ENCODE data around the gene DBN1.

DBN1 gene

GRCh38 chr5:177472460-177473442, 683 bp downstream of the DBN1 start:
- DNase-seq: peak; percentile 21 to 34

GRCh38 chr5:177471610-177472356, 1.7 kb downstream of the DBN1 start:
- no peak for DNase-seq

GRCh38 chr5:177470759-177471536, 2.5 kb downstream of the DBN1 start:
- DNase-seq: no peak

GRCh38 chr5:177469750-177470525, 3.5 kb downstream of the DBN1 start:
- DNase-seq: no peak

DNA sequence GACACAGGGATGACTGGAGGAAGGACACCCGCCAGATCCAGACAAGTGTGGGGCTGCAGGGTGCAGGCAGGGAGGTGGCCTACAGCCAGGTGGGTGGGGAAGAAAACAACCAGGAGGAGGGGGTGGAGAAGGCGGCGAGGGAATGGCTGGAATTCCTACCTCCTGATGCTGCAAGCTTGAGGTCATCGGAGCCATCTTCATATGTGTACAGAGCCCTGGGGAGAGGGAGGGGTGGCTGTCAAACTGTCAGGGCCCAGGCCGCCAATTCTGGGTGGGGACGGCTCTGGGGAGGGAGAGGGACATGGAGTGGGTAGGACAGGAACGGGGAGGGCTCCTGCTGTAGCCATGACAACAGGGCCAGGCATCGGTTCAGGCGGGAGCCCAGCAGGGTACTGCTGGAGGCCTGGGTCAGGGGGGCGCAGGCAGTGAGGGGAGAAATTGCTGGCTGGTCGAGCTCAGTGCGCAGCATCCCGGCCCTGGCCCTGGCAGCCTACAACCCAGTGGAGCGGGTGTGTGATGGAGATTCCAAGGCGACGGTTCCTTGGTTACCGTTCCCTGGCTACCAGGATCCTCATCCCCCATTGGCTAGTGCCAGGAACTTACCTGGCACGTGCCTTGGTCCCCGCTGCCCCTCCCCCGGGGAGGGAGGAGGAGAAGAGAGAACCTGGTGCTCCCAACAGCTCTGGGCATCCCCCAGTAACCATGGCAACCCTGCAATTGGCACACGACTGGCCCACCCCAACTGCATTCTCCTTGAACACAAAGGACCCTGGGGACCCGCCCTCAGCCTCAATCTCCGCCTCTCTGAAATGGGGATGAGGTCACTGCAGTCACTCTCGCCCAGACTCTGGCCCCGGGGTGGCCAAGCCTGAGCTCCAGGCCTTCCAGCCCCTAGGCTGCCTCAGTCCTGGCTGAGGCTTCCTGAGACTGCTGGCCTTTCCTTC, 4.5 kb downstream of the DBN1 start:
- no peak for DNase-seq

- no peak for DNase-seq
Observed at GRCh38 chr5:177468329-177468684, 5.1 kb downstream of the DBN1 start.

DNA sequence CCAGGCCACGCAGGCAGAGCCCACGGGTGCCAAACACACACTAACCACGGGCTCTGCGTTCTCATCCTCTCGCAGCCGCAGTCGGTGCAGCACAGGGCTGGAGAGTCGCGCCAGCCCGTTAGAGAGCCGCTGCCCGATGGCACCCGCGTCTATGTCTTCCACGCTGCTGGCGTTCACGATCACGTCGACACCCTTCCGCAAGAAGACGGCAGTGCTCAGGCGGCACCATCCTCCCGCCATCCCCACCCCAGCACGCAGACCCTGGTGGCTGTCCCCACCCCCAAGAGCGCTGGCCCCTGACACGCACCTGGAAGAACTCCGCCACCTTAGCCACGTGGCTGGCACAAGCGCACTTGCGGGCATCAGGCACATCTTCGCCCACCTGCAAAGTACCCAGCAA, 6.0 kb downstream of the DBN1 start:
- DNase-seq: no peak

- DNase-seq: no peak
Observed at GRCh38 chr5:177466861-177467260, 6.6 kb downstream of the DBN1 start.

DNA sequence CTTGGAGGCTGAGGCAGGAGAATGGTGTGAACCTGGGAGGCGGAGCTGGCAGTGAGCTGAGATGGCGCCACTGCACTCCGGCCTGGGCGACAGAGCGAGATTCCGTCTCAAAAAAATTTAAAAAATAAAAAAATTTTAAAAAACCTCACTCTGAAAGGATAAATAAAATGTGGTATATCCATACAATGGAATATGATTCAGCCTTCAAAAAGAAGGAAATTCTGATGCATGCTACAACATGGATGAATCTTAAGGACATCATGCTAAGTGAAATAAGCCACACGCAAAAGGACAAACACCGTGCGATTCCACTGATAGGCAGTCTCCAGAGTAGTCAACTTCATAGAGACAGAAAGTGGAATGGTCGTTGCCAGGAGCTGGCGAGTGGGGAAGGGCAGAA, 8.4 kb downstream of the DBN1 start:
- no peak for DNase-seq

GRCh38 chr5:177462021-177462670, 11.3 kb downstream of the DBN1 start:
- no peak for DNase-seq

DNA sequence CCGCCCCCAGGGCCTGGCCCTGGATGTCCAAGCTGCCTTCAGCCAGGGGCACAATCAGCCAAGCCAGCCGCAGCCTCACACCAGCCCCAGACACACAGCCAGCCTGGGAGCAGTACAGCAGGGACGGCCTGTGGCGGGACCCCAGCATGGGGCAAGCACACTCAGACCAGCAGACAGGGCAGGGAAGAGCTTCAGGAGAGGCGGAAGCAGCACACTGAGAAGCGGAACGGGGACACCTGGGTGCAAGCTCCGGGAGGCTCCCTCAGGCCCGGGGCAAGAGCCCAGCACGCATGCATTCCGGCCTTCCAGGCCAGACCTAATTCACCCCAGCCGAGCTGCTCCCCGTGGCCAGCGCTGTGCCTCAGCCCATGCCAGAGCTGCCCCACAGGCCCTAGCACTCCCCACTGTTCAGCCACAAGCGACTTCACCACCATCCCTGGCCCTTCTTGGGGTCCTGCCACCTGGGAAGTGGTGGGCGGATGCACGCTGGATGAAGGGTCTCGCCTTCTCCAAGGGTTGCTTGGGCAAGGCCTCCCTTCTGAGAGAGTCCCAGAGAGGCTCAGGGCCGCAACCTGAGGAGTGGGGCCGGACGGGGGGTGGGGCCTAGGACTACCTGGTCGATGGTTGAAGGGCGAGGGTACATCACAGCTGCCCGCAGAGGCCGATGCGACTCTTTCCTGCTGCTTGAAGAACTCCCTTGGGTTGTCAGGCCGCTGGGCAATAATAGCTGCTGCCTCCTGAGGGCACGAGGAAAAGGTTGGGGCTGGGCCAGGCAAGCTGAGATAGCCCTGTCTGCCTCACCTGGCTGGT, 13.4 kb downstream of the DBN1 start:
- no peak for DNase-seq

GRCh38 chr5:177459357-177459756, 14.1 kb downstream of the DBN1 start:
- no peak for DNase-seq

GRCh38 chr5:177458912-177459350, 14.5 kb downstream of the DBN1 start:
- no peak for DNase-seq

DNA sequence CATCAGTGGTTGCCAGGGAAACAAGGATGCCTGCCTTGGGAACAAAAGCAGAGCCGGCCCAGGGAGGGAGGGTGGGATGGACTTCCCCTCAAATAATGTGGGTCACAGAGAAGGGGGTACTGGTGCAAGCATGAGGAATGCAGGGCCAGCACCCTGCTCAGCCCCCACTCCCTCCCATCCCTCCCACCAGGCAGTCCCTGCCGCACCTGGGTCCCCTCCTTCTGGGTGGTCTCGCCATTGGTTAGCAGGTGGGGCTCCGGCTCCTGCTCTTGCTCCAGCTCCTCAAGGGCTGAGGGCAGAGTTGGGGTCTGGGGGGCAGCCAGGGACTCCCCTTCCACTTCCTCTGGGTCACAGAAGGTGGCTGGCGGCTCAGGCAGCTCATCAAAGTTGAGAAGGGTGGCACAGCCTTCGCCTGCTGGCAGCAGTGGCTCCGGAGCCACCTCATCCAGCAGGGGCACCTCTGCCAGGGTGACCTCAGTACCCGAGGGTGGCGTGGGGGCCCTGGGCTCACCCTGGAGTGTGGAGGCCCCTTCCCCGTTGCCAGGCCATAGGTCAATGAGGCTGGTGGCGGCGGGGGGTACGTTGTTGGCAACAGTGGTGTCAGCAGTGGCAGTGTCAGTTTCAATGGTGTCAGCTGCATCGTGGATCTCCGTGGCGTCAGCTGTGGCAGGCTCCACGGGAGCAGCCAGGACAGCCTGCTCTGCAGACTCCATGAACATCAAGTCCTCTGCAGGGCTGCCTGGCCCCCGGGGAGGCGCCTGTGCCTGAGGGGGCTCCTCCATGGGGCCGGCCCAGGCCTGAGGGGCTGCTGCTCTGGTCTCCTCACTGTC, 15.4 kb downstream of the DBN1 start:
- no peak for DNase-seq

GRCh38 chr5:177456976-177457851, 16.2 kb downstream of the DBN1 start:
- DNase-seq: no peak

DNA sequence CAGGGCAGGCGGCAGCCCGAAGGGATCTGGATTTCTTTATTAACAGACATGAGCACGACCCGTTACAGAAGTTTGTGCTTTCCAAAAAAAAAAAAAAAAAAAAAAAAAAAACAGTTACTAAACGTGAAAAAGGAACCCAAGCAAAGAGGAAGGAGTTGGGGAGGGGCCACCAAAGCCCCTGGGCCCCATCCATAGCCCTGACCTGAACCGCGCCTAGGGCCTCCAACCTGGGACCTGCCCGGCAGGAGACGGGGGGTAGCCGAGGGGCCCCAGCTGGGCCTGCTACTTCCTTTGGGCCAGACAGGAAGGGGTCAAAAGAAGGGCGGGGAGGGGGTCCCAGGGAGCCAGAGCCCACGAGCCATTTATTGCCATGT, 16.9 kb downstream of the DBN1 start:
- no peak for DNase-seq

DNA sequence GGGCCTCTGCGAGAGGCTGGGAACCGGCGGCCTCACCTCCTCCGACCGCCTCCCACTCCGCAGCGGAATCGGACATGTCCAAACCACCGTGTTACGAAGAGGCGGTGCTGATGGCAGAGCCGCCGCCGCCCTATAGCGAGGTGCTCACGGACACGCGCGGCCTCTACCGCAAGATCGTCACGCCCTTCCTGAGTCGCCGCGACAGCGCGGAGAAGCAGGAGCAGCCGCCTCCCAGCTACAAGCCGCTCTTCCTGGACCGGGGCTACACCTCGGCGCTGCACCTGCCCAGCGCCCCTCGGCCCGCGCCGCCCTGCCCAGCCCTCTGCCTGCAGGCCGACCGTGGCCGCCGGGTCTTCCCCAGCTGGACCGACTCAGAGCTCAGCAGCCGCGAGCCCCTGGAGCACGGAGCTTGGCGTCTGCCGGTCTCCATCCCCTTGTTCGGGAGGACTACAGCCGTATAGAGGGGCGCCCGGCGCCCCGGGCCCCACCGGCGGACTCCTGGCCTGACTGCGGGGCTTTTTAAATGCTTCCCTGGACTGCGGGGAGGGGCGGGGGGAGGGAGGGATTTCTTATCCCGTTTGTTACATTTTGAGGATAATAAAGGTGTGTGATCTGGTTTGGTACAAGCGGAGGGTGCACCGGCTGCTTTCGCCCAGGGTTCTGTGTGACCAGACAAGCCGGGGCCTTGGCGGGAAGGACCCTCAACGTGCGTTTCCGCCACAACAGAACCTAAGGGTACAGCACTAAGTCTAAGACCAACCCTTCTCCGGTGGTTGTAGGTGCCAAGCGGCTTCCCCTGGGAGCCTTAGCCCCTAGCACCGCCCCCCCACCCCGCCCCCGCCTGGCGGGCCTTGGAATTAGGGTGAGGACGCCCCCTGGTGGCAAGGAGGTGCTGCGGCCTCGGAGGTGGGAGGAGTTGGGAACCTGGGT, 17.5 kb downstream of the DBN1 start:
- DNase-seq: peak; percentile 95 to 96

Measured in activated CD4-positive, alpha-beta T cell treated with anti-CD3 and anti-CD28 coated beads, Interleukin-2, amount 50 U/mL, for 4 hours (primary cell).